ENCODE measurements around the gene ZNF565.
"Not testable (repeated sequence)": the region's sequence is repeated elsewhere in the genome, so short reads cannot be mapped to it uniquely, and the experiment has no call there.

The ZNF565 gene

GRCh38 chr19:36149673-36150406, 64.6 kb downstream of the ZNF565 start:
- no peak for DNase-seq

DNA sequence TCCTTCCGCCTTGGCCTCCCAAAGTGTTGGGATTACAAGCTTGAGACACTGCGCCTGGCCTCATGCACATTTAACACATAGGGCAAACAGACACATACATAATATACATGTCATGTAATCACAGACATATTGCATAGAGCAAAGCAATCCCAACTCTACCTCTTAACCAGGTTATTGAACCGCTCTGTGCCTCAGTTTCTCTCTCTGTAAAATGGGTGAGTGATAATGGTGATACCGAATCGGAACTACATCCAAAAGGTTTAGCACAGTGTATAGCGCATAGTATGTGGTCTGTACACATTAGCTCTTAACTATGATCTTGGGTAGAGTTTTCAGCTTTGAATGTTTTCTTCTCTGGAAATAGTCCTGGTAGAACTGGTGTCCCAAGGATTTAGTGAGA, 69.8 kb downstream of the ZNF565 start:
- no peak for DNase-seq

GRCh38 chr19:36142496-36142895, 72.0 kb downstream of the ZNF565 start:
- no peak for DNase-seq

DNA sequence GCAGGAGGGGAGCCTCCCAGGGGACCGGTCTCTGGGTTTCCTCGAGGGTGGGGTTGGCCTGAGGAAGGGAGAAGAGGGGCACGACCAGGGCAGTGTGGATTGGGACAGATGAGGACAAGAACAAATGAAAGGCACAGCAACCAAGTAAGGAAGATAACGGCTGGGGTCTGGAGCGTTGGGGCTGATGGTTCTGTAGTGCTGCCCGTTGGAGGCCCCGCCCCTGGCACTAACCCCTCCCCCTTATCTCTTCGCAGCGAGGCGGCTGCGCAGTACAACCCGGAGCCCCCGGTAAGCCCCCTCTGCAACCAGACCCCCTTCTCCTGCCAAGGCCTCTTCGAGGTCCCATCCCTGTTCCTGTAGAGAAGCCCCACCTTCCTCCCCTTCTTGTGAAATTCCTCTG, 72.4 kb downstream of the ZNF565 start:
- DNase-seq: no peak

DNA sequence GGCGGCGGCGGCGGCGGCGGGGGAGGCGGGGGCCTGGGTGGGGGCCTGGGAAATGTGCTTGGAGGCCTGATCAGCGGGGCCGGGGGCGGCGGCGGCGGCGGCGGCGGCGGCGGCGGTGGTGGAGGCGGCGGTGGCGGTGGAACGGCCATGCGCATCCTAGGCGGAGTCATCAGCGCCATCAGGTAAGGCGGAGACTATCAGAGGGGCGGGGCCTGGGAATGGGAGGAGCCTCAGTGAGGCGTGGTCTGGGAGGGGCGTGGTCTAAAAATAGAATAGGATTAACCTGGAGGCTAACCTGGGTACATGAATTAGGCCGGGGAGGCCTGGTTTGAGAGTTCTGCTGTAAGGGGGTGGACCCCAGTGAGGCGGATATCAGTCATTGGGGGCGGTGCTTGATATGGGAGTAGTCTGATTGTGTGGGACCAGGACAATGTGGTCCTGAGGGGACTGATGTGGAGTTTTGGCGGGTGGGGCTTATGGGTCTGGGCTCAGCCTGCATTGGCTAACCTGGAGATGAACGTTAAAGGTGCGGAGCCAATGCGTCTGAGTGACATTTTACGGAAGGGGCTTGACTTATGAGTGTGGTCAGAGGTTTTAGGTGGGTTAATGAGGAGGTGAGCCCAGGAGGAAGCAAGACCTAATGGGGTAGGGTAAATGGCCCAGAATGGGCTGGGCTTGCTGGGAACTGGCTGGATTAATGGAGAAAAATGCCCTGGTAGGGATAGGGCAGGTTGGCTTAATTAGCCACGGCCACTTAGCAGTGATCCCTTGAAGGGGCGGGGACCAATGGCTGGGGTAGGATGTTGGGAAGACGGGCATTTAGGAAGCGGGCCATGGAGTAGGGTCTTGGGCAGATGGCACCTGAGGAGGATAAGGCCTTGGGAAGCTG, 73.2 kb downstream of the ZNF565 start:
- DNase-seq: no peak

- peak; percentile 21 for DNase-seq
These were observed 74.0 kb downstream of the ZNF565 start for GRCh38 chr19:36140304-36141038.

- DNase-seq: peak; percentile 64
These were observed 74.8 kb downstream of the ZNF565 start, which contains the start of gene CAPNS1 for GRCh38 chr19:36139473-36140303. Gene CAPNS1, plus strand, starts transcription at chr19:36140066. Its CDS starts 946 bp downstream, at chr19:36141012.

- no peak for DNase-seq
These were observed 75.4 kb downstream of the ZNF565 start for GRCh38 chr19:36139120-36139472.

DNA sequence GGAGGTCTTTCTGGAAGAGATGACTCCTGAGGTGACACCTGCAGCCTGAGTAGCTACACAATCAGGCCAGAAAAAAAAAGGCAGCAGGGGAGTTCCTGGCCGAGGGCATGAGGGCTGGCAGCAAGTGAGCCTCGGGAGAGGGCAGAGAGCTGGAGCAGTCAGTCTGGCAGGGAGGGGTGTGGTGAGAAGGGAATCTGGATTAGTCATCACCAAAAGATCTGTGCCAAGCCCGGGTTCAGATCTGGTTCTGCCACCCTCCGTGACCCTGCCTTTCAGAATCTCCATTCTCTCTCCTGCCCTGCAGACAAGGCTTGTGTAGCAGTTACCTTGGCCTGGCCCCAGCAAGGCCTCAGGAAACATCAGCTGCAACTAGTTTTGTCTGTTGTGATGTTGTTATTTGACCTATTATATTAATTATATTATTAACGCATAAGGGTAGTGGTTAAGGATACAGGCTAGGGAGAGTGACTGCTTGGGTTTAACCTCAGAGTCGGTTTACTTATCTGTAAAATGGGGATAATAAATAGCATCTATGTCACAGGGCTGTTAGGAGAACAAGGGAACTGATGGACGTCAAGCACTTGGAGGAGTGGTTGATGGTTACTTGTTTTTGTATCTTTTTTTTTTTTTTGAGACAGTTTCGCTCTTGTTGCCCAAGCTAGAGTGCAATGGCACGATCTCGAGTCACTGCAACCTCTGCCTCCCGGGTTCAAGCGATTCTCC, 77.3 kb downstream of the ZNF565 start:
- no peak for DNase-seq

- DNase-seq: not testable (repeated sequence)
These were observed 79.6 kb downstream of the ZNF565 start for GRCh38 chr19:36134867-36135266.

All from NCI-H2081 treated with DMSO at 0.1 percent for 48 hours (cell line).